Caco-2 (cell line): ENCODE data around the gene C12orf60. TPM values are rescaled to one million over a fixed set of nuclear protein-coding genes. Genes with fewer than 3 reads are reported as not detected.

Experiments used
- BruUV-seq: library from RNA; stranded (reverse); fragments of 400-500 nt; replicated peaks from 2 replicates; lab custom pipeline; 2021; lab: Mats Ljungman, UMichigan
- CTCF ChIA-PET: fragments of 300-600 bp; sonication (Branson Sonifier 250); formaldehyde crosslinking; loops from one replicate; lab custom pipeline; 2022; ENCODE audit warnings: antibody characterized with exemption; lab: Charles Lee
- POLR2A ChIA-PET: fragments of 300-600 bp; sonication (Branson Sonifier 250); formaldehyde crosslinking; loops from one replicate; lab custom pipeline; 2022; ENCODE audit warnings: antibody characterized with exemption; lab: Charles Lee
- DNase-seq, 2 experiments: peaks; one replicate each; pipeline versions ENCODE4 v3.0.0 to v3.0.0-alpha.2; 2020 to 2022
- H3K27me3 ChIP-seq: replicated peaks from 2 replicates; pipeline ENCODE4 v1.6.0; 2011; ENCODE audit warnings: low read length; ENCODE audit not compliant: control insufficient read depth, insufficient read depth
- H3K36me3 ChIP-seq: 2 replicates; pipeline ENCODE4 v1.5.1; 2011; ENCODE audit warnings: low read length; ENCODE audit not compliant: control insufficient read depth, insufficient read depth
- H3K4me1 ChIP-seq: fragments of 250-450 bp; sonication (Bioruptor Pico); 2 replicates; pipeline ENCODE4 v1.5.1; 2020; ENCODE audit warnings: mild to moderate bottlenecking
- H3K4me3 ChIP-seq: 2 replicates; pipeline ENCODE4 v1.5.1; 2011; ENCODE audit warnings: low read depth, mild to moderate bottlenecking, control low read depth, low read length
- H3K9me3 ChIP-seq: fragments of 250-450 bp; sonication (Bioruptor Pico); 2 replicates; pipeline ENCODE4 v1.5.1; 2020; ENCODE audit warnings: mild to moderate bottlenecking, moderate library complexity
- H3K27ac Mint-ChIP-seq: one replicate; pipeline ENCODE4 v1.8.0; 2022; ENCODE audit warnings: mixed read lengths; ENCODE audit not compliant: unreplicated experiment
- H3K27me3 Mint-ChIP-seq: one replicate; pipeline ENCODE4 v1.8.0; 2022; ENCODE audit warnings: mixed read lengths; ENCODE audit not compliant: insufficient read depth, unreplicated experiment
- H3K36me3 Mint-ChIP-seq: one replicate; pipeline ENCODE4 v1.8.0; 2022; ENCODE audit warnings: mild to moderate bottlenecking, mixed read lengths; ENCODE audit not compliant: insufficient read depth, unreplicated experiment
- H3K4me1 Mint-ChIP-seq: one replicate; pipeline ENCODE4 v1.8.0; 2022; ENCODE audit warnings: low read depth, mixed read lengths; ENCODE audit not compliant: unreplicated experiment
- H3K4me3 Mint-ChIP-seq: one replicate; pipeline ENCODE4 v1.8.0; 2022; ENCODE audit warnings: mild to moderate bottlenecking, moderate library complexity, mixed read lengths; ENCODE audit not compliant: unreplicated experiment
- H3K9me3 Mint-ChIP-seq: one replicate; pipeline ENCODE4 v1.8.0; 2022; ENCODE audit warnings: mixed read lengths; ENCODE audit not compliant: unreplicated experiment
- CTCF ChIP-seq, 2 experiments: fragments of 200-600 bp in 1 of 2; IDR thresholded peaks; 1 replicate in 1 of 2; 2 replicates in 1 of 2; pipeline versions ENCODE4 v1.5.1 to v1.8.0; 2011 to 2022; ENCODE audit warnings: antibody characterized with exemption in 1 of 2, control low read depth in 1 of 2, inconsistent platforms in 1 of 2, low read depth in 1 of 2, low read length in 1 of 2, mild to moderate bottlenecking in 1 of 2, moderate library complexity in 1 of 2; ENCODE audit not compliant: insufficient read depth in 1 of 2, severe bottlenecking in 1 of 2, unreplicated experiment in 1 of 2
- intact Hi-C: fragments of 100-400 bp; cut with micrococcal nuclease; formaldehyde crosslinking; loops from one replicate; pipeline ENCODE4 v1.10.0; 2022; ENCODE audit not compliant: unreplicated experiment
- total RNA-seq: library from RNA; stranded (reverse); gene quantifications from 2 replicates; pipeline ENCODE4 v1.2.3, GENCODE V29; 2022

The C12orf60 gene
- total RNA-seq, 1 experiment from 2014 or later: 2.8 TPM

DNA sequence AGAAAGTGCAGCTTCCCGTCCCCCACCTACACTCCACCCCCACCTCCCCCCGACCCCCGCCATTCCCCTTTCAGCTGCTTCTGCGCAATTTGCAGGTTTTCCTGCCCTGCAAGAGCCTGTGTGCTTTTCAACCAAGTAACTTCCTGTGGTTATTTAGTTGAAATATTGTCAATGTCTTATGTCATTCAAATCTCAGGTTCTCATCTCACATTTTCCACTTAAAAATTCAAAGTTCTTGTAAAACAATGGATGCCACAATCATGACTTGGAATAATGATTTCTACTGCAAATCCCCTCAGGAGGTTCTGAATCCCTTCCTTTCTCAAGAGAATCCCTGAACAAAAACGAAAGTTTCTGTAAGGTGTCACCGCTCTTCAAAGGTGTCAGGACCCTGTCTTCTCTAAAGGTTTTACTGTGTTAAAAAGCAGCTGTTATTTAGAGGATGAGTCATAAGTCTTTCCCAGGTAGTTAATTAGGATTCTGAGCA lies 31.8 kb upstream of the C12orf60 start:
- DNase-seq: no peak
- Histone ChIP-seq H3K36me3 (0 out of 2 replicates have a peak, but pooled peaks cover 1% of the 10 kb centered on the region), H3K4me3 (peak overlapping the region; percentile 96), H3K9me3 (peaks cover 3% of the 10 kb centered on the region), H3K27me3 (no peaks in the 10 kb centered on the region), H3K4me1 (peaks cover 26% of the 10 kb centered on the region; the same call in 1 of the 2 replicates)
- Mint-ChIP-seq H3K27me3 (no peaks in the 10 kb centered on the region), H3K4me1 (peaks cover 34% of the 10 kb centered on the region), H3K4me3 (peak overlapping the region; percentile 90), H3K9me3 (peaks cover 10% of the 10 kb centered on the region), H3K27ac (peak overlapping the region; percentile 96), H3K36me3 (peaks cover 80% of the 10 kb centered on the region)
- intact Hi-C loops: loop anchor here (1.0 kb wide), 2 partner anchors 32 to 97 kb away; partner anchors contain the start of genes C12orf60 and WBP11
- no TSS peak for BruUV-seq
- TF ChIP-seq CTCF (IDR thresholded peaks at IDR 0.05; ENCODE audit: insufficient read depth in 1 of 2, low read depth in 1 of 2, low read length in 1 of 2, severe bottlenecking in 1 of 2, unreplicated experiment in 1 of 2): no peak
- ChIA-PET POLR2A (interaction anchor here (0.6 to 3.0 kb wide), 9 partner anchors 10 to 1017 kb away, joined by 3 to 42 read pairs (median 3); partner anchors contain the start of genes ATF7IP, C12orf60, EPS8 and WBP11), CTCF (interaction anchor here (2.0 to 3.0 kb wide), 2 partner anchors 16 to 32 kb away, joined by 8 to 16 read pairs; partner anchors contain the start of genes C12orf60 and WBP11)

DNA sequence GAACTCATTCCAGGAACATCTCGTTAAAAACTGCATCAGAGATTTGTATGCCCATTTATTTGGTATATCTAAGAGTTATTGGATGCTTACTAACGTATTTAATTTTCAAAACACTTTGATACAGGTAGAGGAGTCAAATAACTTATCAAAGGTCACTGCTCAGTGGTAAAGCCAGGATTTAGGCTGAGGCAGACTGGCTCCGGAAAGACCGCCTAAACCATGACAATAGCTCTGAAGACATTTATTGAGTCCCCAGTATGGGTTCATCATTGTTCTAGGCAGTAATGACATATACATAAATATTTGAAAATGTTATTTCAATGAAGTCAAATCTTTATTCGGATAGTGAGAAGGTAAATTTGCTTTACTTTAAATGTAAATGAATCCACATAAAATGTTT lies 30.5 kb upstream of the C12orf60 start:
- peaks cover 72% of the 10 kb centered on the region for H3K36me3 Mint-ChIP-seq
- H3K27ac Mint-ChIP-seq: no peak overlapping the region
- Histone ChIP-seq H3K9me3 (peaks cover 3% of the 10 kb centered on the region), H3K36me3 (no peaks in the 10 kb centered on the region), H3K4me3 (no peak overlapping the region), H3K4me1 (peaks cover 37% of the 10 kb centered on the region), H3K27me3 (no peaks in the 10 kb centered on the region)
- ChIA-PET POLR2A (no interaction called here), CTCF (no interaction called here)
- no peak for TF ChIP-seq CTCF (IDR thresholded peaks at IDR 0.05; ENCODE audit: insufficient read depth in 1 of 2, low read depth in 1 of 2, low read length in 1 of 2, severe bottlenecking in 1 of 2, unreplicated experiment in 1 of 2)
- DNase-seq: no peak
- intact Hi-C loops: no loop called here
- no peak overlapping the region for H3K4me3 Mint-ChIP-seq
- no TSS peak for BruUV-seq
- peaks cover 46% of the 10 kb centered on the region for H3K4me1 Mint-ChIP-seq
- H3K9me3 Mint-ChIP-seq: no peaks in the 10 kb centered on the region
- no peaks in the 10 kb centered on the region for H3K27me3 Mint-ChIP-seq

DNA sequence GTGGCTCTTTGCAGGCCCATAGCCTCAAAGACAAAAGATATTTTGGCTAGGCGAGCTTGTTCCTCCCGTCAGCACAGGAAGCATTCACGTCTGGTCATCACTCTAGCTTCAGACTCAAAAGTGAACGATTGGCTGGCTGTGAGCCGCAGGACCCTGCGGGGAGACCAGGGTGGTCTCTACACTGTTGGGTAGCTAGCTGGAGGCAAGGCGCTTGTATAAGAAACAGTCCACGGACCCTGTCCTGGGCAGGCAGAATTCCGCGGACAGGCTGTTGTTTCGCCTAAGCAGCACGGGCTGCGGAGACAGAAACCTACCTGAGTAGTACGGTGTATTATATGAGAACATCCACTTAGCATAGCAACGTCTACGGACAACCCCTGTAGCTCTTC lies 29.8 kb upstream of the C12orf60 start:
- H3K4me3 Mint-ChIP-seq: peak overlapping the region; percentile 93
- CTCF ChIA-PET: no interaction called here

More for the DNA sequence above, 29.8 kb upstream of the C12orf60 start:
- TF ChIP-seq CTCF (IDR thresholded peaks at IDR 0.05; ENCODE audit: insufficient read depth in 1 of 2, low read depth in 1 of 2, low read length in 1 of 2, severe bottlenecking in 1 of 2, unreplicated experiment in 1 of 2): no peak
- no peaks in the 10 kb centered on the region for H3K27me3 ChIP-seq
- no TSS peak for BruUV-seq
- no peaks in the 10 kb centered on the region for H3K36me3 ChIP-seq
- POLR2A ChIA-PET: interaction anchor here (2.8 kb wide), 1 partner anchor 29 kb away, joined by 24 read pairs; the partner anchor contains the start of genes C12orf60 and WBP11
- intact Hi-C loops: loop anchor here (2.0 kb wide), 1 partner anchor 69 kb away; the partner anchor contains the start of gene ART4
- H3K4me1 Mint-ChIP-seq: peaks cover 51% of the 10 kb centered on the region
- no peaks in the 10 kb centered on the region for H3K27me3 Mint-ChIP-seq
- no peak for DNase-seq
- peak overlapping the region; percentile 67 for H3K4me3 ChIP-seq
- H3K27ac Mint-ChIP-seq: peak overlapping the region; percentile 97
- no peaks in the 10 kb centered on the region for H3K9me3 Mint-ChIP-seq
- peaks cover 65% of the 10 kb centered on the region for H3K36me3 Mint-ChIP-seq
- H3K9me3 ChIP-seq: peaks cover 3% of the 10 kb centered on the region
- H3K4me1 ChIP-seq: peaks cover 37% of the 10 kb centered on the region
